ENCODE data around the gene UTP11.

UTP11 gene

DNA sequence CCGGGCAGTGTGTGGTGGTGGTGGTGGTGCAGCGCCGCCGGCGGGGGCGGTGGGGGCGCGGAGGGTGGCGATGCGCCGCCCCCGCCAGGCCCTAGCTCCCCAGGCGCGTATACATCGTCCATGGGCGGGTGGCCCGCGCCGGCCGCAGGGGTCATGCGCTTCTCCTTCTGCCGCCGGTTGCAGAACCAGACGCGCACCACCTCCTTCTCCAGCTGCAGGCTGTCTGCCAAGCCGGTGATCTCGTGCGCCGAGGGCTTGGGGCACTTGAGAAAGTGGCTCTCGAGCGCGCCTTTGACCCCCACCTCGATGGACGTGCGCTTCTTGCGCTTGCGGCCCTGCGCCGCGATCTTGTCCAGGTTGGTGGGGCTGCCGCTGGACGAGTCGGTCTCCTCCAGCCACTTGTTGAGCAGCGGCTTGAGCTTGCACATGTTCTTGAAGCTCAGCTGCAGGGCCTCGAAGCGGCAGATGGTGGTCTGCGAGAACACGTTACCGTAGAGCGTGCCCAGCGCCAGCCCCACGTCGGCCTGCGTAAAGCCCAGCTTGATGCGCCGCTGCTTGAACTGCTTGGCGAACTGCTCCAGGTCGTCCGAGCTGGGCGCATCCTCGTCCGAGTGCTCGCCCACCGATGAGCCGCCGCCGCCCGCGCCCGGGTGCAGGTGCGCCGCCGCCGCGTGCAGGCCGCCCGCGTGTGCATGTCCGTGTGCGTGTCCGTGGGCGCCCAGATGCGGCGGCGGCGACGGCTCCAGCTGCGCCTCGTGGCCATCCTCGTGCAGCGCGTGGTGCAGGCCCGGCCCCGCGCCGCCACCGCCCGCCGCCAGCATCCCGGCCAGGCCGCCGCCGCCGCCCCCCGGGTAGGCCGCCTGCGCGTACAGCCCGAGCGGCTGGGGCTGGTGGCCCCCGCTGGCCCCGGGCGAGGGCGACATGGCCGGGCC is 33.1 kb downstream of the UTP11 start:
- DNase-seq (ENCODE audit: low read depth in 2 of 2, low spot score in 1 of 2) = no peak

DNA sequence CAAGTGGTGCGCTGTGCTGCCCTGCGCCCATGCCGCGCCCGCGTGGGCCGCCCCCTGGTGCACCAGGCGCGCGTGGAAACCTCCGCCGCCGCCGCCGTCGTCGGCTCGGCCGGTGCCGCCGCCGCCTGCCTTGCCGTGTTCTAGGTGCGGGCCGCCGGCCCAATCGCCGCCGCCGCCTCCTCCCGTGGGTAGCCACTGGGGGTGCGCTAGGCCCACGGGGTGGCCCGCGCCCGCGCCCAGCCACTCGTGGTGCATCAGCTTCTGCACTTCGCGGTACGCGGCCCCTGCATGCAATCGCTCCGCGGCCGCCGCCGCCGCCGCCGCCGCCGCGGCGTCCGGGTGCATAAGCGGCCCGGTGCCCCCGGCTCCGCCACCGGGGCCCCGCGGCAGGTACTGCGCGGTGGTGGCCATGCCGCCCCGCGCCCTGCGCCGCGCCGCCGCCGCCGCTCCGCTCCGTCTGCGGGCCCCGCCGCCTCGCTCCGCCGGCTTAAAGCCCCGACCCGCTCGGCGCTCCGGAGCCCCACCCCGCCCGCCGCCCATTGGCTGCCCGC is 33.9 kb downstream of the UTP11 start, which contains the start of gene POU3F1:
Gene POU3F1 (minus strand): TSS at position 461 of the 551 bp plus-strand sequence. CDS start 50 bp downstream, at position 411.
- no peak for DNase-seq (ENCODE audit: low read depth in 2 of 2, low spot score in 1 of 2)

DNA sequence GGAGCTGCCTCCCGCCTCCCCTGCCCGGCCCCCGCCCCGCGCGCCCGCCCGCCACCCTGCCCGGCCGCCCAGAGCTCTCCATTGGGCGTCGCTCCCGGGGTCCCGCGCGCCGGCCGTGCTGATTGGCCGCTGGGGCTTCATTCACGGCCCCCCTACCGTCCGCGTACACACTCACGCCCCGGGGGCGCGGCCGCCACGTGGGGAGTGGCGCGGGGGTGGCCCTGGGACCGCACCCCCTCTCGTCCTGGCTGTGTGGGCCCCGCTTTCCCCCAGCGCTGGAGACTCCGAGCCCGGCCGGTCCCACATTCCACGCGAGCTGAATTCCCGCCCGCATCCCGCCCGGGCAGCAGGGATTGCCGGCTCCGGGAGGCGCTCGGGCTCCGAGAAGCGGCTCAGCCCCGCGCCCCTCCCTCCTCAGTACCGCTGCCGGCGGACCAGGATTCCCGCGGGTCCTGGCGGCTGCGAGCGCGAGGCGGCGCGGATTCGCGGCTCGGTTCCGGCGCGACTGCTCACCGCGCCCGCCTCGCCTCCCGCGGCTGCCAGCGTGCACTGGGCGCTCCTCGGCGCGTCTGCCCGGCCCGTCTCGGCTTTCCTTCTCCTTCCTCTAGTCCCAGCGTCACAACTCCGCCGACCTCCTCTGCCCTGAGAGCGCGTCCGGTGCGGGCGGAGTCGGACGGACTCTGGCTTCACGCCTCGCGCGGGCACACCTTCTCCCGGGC is 34.5 kb downstream of the UTP11 start:
- DNase-seq (ENCODE audit: low read depth in 2 of 2, low spot score in 1 of 2) = peak; percentile 50 to 52

DNA sequence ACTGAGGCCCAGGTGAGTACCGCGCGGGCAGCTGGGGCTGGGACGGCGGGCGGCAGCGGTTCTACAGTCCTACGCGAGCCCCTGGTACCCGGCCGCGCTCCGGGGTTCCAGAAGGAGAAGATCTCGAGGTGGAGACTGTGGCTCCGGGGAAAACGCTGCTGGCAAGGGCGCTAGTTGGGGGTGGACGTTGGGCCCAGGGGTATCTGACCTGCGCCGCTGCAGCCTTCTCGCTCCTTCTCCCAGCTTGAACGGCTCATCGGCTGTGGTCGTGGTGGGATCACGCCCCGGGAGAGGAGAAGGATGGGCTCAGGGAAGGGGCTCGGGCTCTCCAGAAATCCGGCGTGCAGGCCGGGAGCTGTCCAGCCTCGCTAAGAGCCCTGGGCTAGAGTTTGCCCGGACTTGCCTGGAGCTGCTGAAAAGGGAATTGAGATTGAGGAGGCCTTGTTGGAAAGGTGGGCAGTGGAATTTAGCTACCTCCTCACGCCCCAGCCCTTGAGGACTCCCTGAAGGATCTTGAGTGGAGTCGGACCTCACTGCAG is 35.1 kb downstream of the UTP11 start:
- no peak for DNase-seq (ENCODE audit: low read depth in 2 of 2, low spot score in 1 of 2)

DNA sequence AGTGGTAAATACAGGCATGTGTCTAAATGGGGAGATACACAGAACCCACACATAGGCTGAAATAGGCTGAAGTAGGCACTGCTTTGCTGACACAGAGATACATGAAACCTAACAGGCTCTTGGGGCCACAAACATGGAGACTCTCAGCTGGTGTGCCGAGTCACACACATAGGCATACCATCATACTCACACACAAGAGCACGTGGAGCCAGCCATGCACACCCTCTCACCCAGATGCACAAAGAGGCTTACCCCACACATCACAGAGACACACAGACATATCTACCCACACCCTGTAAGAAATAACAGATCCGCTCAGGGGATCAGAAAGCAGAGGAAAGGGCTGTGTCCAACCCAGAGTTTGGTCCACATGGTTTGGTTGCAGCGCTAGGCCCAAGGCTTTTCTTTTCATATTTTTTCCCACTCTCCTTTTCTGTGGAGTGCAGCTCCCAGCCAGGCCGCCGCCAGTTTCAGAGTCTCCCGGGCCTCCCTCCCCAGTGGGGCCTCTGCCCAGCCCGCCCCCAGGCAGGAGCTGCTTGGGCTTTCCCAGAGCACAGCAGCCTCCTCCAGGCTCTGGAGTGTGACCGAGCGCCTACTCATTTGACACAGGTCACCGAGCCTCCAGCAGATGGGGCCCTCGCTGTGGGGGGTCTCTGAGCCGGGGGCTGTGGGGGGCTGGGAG is 38.0 kb downstream of the UTP11 start:
- DNase-seq (ENCODE audit: low read depth in 2 of 2, low spot score in 1 of 2) = no peak

DNA sequence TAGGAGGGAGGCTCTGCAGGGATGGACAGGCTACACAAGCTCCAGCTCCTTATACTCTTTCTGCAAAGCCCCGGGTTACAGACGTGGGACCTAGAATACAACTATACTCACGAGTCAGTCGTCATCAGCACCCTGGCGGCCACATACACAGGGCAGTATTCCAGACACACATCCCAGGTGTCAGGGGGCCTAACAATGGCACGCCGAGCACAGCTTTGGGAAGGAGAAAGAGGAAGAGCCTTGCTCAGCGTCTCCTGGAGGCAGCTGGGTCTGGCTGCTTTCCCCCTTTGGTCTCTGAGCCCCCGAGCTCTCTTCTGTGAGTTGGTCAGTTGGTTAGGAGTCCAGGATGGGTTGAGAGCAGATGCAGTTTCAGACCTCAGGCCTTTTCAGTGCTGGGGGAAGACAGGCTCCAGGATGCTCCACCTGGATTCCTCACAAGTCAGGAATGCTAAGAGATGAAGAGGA is 38.6 kb downstream of the UTP11 start:
- no peak for DNase-seq (ENCODE audit: low read depth in 2 of 2, low spot score in 1 of 2)

DNA sequence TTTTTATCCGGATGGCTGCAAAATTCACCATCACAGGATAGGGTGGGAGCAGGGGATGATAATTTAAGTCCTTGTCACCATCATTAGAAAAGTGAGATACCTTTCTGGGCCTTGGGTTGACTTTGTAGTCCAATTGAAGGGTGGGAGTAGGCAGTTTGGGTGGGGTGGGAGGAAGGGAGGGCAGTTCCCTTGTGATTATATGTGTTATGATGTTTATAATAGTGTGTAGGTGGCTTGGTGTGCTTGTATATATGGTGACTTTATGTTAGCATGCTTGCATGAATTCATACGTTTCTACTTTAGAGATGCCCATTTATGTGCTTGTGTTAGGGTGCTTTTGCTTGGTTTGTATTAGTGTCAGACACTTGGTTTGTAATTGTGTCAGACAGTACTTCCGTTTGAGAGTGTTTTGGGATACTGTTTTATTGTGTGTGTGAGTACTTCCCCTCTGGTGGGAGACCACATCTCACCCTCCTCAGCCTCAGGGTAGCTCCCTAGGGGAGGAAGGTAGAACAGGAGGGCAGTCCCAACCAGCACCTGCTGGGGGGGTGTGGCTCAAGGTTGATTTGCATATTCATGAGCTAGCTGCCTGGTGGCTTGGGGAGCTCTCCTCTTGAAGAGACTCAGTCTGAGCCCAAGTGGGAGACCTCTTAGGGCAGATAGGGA is 40.3 kb downstream of the UTP11 start:
- no peak for DNase-seq (ENCODE audit: low read depth in 2 of 2, low spot score in 1 of 2)

DNA sequence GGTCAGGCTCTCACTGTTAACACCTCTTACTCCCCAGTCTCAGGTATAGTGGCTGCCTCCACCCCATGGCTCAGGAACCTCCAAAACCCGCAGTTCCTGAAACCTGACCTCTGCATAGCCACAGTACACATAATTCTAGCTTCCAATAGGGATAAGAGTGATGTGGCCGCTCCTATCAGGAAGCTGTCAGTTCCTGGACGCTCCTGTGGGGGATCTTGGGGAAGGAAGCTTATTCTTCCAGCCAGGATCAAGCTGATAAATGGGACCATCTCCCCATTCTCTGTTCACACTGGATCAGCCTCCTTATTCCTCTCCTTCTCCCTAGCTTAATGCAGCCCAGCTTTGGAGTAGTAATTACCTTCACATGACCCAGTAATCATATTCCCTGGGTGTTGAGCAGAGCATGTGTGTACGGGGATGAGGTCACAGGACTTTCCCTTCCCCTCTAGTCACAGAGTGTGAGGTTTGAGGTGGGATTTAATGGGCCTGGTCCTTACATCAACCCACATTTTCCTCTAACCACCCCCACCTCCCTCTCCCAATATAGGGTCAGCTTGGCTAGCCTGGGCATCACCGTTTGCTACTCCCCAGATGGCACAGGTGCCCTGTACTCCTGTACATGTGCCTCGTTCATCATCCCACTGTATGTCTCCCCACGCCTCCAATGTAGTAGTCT is 41.0 kb downstream of the UTP11 start:
- DNase-seq (ENCODE audit: low read depth in 2 of 2, low spot score in 1 of 2) = no peak

DNA sequence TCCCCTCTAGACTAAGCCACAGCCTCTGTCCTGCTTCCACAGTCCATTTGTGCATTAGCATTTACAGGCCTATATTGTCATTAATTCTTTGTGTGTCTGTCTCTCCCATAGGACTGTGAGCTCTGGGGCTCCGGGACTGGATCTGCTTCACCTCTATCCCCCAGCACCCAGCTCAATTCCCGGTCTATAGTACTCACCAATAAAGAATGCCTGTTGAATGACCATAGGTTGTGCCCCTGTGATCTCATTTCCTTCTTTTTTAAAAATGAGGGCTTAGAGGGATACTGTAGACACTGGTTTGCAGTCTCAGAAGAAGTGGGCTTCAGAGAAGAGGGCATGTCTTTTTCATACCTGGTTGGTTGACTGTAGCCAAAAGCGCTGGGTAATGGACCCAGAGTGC is 42.9 kb downstream of the UTP11 start:
- no peak for DNase-seq (ENCODE audit: low read depth in 2 of 2, low spot score in 1 of 2)

DNA sequence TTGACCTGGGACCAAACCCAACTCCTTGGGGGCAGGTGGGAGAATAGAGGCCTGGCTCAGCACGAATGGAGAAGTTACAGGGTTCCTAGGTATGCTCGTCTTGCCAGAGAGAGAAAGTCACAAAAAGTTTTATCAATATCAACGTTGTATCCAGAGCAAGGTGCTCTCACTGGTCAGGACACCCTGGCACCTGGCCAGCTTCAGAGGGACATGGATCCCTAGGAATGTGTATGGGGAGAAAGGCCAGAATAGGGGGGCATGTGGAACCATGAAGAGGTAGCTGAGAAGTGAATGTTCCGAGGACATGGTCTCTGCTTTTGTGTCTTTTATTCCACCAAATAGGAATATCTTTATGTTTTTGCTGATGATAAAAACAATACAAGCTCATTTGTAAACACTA is 43.4 kb downstream of the UTP11 start:
- DNase-seq (ENCODE audit: low read depth in 2 of 2, low spot score in 1 of 2) = no peak

DNA sequence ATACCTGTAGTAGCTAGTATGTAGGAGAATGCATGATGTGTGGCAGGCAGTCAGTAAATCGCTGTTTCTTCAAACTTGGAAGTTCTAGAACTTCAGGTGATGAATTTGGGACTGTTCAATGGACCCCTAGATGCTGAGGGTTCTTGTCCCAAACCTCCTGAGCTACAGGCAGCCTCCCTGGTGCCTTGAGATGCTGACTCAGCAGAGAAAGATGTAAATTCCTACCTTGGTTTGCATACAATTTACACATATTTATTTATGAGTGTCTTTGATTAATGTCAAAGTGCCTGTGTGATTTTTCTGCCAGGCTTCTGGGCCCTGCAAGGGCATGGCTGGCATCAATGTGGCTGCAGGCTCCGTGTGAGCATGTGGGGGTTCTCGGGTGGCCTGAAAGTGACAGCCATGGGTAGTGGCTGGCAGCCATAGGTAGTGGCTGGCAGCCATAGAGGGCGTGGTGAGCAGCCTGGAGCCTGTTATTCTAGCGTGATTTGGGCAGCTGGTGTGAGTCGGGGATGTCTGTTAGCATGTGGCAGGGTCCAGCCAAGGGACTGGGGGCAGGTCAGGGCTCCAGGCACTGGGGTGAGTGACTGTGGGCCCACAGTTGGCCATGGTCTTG is 47.2 kb downstream of the UTP11 start:
- no peak for DNase-seq (ENCODE audit: low read depth in 2 of 2, low spot score in 1 of 2)

DNA sequence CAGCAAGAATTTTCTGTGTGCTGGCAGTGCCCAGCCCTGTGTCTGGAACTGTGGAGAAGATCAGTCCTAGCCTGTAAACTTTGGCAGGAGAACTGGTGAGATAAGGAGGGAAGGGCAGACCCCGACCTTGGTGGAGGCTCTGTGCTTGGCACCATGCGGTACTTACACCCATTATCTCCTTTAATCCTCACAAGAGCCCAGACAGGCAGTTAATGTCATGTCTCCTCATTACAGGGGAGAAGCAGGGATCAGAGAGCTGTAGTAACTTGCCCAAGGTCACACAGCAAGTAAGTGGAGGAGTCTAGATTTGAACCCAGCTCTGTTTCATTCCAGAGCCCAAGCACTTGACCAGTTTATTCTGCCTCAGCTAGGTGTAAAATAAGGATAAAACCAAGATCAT is 48.0 kb downstream of the UTP11 start:
- no peak for DNase-seq (ENCODE audit: low read depth in 2 of 2, low spot score in 1 of 2)

DNA sequence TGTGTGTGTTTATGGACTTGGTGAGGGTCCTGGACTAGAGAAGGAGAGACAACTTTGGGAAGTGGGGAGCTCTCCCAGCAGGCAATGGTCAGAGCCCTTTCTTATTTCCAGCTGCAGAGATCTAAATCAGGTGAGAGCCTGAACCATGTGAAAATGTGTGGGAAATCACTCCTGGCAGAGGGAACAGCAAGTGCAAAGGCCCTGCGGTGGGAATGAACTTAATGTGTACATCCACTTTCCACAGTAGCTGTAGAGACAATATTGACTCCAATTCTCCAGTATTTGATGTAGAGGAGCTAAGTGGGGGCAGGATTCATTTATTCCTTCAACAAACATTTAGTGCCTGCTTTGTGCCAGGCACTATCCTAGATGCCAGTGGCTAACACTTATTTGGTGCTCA is 48.8 kb downstream of the UTP11 start:
- DNase-seq (ENCODE audit: low read depth in 2 of 2, low spot score in 1 of 2) = no peak

DNA sequence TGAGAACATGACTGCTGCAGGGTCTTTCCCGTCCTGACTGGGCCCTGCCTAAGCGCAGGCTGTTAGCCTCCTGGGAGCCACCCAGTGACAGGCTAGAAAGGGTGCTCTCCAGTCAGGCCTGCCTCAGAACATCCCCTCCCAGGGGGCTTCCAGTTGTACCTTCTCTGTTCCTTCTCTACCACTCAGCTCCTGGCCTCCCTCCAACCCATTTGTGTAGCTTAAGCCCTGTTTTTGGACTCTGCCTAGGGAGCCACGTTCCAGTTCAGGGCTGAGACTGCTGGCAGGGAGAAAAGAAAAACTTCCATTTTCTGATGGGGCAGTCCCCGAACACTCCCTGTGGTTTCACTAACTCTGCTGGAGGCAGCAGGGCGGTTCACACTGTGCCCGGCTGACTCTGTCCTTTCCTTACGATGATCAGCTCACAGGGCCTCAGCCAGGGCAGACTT is 49.4 kb downstream of the UTP11 start:
- no peak for DNase-seq (ENCODE audit: low read depth in 2 of 2, low spot score in 1 of 2)

DNA sequence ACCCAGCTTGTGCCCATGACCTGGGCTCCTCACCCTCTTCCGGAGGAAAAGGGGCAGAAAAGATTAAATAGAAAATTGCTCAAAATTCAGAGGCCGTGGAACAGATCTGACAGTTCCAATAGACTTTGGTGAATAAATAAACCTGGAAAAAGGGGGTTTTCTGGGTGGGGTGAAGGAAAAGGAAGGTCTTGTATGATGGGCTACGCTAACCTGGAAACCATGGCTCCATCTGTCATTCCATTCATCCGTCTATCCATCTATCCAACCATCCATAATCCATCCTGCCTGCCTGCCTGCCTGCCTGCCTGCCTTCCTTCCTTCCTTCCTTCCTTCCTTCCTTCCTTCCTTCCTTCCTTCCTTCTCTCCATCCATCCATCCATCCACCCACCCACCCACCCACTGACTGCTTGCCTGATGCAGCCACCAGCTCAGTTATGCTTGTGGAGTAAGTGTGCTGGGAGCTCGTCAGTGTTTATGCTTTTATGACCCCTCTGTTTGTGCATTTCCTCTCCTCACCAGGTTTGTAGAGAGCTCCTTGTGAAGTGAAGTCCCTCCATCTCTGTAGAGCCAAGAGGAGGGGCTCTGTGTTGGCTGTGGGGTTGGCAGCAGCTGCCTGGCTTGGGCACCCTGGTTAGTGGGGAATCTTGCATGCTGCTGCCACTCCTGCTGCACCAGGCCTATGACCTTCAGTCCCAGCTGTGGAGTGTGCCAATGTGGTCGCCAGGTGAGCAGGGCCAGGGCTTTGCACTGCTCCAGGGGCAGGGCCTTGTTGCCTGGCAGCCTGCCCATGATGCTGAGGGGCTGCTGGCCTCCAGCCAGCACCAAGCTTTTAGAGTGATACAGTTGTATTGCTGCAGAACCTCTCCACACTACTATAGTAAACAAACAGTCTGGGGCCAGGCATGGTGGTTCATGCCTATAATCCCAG is 50.1 kb downstream of the UTP11 start:
- no peak for DNase-seq (ENCODE audit: low read depth in 2 of 2, low spot score in 1 of 2)

DNA sequence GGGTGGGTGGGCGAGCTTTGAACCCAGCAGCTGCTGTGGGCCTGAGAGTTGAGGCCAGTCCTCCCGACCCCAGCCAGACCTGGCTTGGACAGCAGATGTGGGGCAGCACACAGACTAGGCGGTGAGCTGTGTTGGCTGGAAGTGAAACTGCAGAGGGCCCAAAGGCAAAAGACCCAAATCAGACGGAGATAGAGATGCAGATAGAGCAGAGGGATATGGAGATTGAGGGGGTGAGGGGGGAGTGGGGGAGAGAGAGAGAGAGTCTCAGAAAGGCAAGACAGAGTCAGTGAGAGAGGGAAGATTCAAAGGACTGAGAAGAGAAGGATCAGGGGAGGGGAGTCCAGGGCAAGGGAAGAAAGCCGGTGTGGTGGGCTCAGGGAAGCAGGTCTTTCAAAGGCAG is 51.1 kb downstream of the UTP11 start:
- no peak for DNase-seq (ENCODE audit: low read depth in 2 of 2, low spot score in 1 of 2)

DNA sequence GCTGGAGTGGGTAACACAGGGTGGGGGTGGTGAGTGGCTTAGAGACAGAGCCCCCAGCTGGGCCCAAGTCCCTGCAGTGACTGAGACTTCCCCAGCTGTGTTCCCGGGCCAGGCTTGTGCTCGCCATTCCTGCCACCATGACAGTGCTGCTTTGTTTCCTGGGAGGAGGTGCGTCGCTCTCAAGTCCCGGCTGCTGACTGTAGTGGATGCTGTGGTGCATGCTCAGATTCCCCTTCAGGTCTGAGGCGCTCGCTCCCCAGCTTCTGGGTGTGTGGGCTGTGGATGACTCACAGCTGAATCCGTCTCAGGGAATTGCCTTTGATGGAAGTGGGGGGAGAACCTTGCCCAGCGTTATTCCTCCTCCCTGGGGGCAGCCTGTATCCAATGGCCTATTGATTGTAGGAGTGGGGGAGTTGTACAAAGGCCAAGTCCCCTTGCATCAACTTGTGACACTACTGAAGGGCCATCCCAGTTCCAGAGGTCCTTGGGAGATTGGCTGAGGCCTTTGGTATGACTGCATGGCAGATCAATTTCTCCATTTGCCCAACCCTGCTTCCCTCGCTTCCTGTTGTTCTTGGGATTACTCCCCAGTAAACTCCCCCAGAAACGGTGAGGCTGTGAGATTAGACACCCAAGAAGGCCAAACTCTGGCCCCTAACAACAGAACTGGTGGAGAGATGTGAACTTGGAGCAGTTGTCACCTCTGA is 51.8 kb downstream of the UTP11 start:
- no peak for DNase-seq (ENCODE audit: low read depth in 2 of 2, low spot score in 1 of 2)
